Vagina (tissue), 2 donors: ENCODE results near the gene GMPPA. TPM values are rescaled to one million over a fixed set of nuclear protein-coding genes. Genes with fewer than 3 reads are reported as not detected.

ENCODE experiments used
- DNase-seq, 2 donors: peaks; one replicate each; pipeline ENCODE4 v3.0.0-alpha.2; 2017; ENCODE audit errors: extremely low spot score in 2 of 2
- H3K27ac ChIP-seq: fragments of 200-600 bp; sonication (generic); one replicate; pipeline ENCODE4 v1.5.1; 2019
- H3K27me3 ChIP-seq: fragments of 200-600 bp; sonication (generic); one replicate; pipeline ENCODE4 v1.5.1; 2019
- H3K36me3 ChIP-seq, 2 donors: fragments of 200-600 bp; sonication (generic); one replicate each; pipeline ENCODE4 v1.5.1; 2017 to 2019
- H3K4me1 ChIP-seq: fragments of 200-600 bp; sonication (generic); one replicate; pipeline ENCODE4 v1.5.1; 2019
- H3K4me3 ChIP-seq, 2 donors: fragments of 200-600 bp; sonication (generic); 1 replicate in 1 of 2; 2 replicates in 1 of 2; pipeline ENCODE4 v1.5.1; 2016 to 2019
- H3K9me3 ChIP-seq: fragments of 200-600 bp; sonication (generic); one replicate; pipeline ENCODE4 v1.5.1; 2019
- POLR2A ChIP-seq, 2 donors: fragments of 450-650 bp; IDR thresholded peaks; one replicate each; pipeline ENCODE4 v1.6.1; 2017; ENCODE audit warnings: antibody characterized with exemption in 2 of 2, mild to moderate bottlenecking in 2 of 2, moderate library complexity in 2 of 2
- POLR2AphosphoS5 ChIP-seq, 2 donors: sonication (generic); formaldehyde crosslinking; IDR thresholded peaks; one replicate each; pipeline ENCODE4 v1.9.0; 2017; ENCODE audit warnings: antibody characterized with exemption in 2 of 2, mild to moderate bottlenecking in 2 of 2, low read depth in 1 of 2; ENCODE audit not compliant: insufficient read depth in 1 of 2
- intact Hi-C: fragments of 100-400 bp; cut with DNase I; formaldehyde crosslinking; loops from one replicate; pipeline ENCODE4 v1.15.1; 2023
- total RNA-seq: library from RNA; depleted of rRNA; stranded (reverse); fragments of >200 nt; gene quantifications from one replicate; pipeline ENCODE4 v1.2.3, GENCODE V29; 2016
- TF ChIP-seq, protein P1 (sequence below), 3 experiments: fragments of 450-650 bp in 2 of 3; fragments of 200-600 bp in 1 of 3; sonication (generic) in 1 of 3; IDR thresholded peaks; one replicate each; pipeline ENCODE4 v1.5.1; 2017 to 2019; ENCODE audit warnings: antibody characterized with exemption in 3 of 3, mild to moderate bottlenecking in 2 of 3, moderate library complexity in 2 of 3

GMPPA gene
- total RNA-seq, 1 donor from 2014 or later: 35.4 TPM

DNA sequence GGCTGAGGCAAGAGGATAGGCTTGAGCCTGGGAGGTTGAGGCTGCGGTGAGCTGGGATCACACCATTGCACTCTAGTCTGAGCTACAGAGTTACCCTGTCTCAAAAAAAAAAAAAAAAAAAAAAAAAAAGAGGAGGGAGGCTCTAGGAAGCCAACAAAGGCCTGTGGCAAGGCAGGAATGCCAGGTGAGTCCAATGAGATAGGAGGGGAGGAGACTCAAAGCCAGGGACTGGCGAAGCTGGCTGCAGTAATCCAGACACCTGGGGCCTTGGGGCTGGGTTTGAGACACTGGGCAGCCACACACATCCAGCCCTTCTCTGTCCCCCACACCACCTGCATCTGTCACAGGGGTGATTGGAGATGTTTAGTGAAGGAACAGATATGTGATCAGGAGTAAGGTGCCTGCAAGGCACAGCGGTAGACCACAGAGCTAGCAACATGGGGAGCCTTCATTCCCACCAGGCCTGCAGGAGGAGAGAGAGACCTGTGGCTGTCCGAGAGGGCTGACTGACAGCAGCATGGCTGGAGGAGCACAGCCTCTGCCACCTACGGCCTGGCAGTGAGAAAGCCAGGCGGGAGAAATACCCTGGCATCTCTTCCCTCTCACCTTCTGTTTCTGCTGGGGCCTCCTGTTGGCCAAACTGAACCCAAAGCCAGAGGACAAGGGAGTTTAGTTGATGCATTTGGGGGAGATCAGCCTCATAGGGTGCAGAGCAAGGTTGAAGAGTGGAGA lies 35.4 kb downstream of the GMPPA start:
- Histone ChIP-seq H3K4me1 (peaks cover 15% of the 10 kb centered on the region), H3K4me3 (no peak overlapping the region), H3K9me3 (no peaks in the 10 kb centered on the region), H3K27me3 (no peaks in the 10 kb centered on the region), H3K36me3 (peaks cover 0 to under 1% of the 10 kb centered on the region in 2 donors), H3K27ac (no peak overlapping the region)
- intact Hi-C loops: loop anchor here (2.0 kb wide), 1 partner anchor 133 kb away; no protein-coding TSS in a partner anchor
- TF ChIP-seq POLR2AphosphoS5 (IDR thresholded peaks at IDR 0.05; ENCODE audit: insufficient read depth in 1 of 2, low read depth in 1 of 2): no peak
- TF ChIP-seq POLR2A (IDR thresholded peaks at IDR 0.05): no peak
- TF ChIP-seq, protein P1, sequence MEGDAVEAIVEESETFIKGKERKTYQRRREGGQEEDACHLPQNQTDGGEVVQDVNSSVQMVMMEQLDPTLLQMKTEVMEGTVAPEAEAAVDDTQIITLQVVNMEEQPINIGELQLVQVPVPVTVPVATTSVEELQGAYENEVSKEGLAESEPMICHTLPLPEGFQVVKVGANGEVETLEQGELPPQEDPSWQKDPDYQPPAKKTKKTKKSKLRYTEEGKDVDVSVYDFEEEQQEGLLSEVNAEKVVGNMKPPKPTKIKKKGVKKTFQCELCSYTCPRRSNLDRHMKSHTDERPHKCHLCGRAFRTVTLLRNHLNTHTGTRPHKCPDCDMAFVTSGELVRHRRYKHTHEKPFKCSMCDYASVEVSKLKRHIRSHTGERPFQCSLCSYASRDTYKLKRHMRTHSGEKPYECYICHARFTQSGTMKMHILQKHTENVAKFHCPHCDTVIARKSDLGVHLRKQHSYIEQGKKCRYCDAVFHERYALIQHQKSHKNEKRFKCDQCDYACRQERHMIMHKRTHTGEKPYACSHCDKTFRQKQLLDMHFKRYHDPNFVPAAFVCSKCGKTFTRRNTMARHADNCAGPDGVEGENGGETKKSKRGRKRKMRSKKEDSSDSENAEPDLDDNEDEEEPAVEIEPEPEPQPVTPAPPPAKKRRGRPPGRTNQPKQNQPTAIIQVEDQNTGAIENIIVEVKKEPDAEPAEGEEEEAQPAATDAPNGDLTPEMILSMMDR (IDR thresholded peaks at IDR 0.05): no peak
- no peak for DNase-seq

GRCh38 chr2:219536425-219536824 lies 37.7 kb downstream of the GMPPA start:
- Histone ChIP-seq H3K27me3 (no peaks in the 10 kb centered on the region), H3K36me3 (peaks cover 0 to 22% of the 10 kb centered on the region in 2 donors), H3K4me1 (peaks cover 18% of the 10 kb centered on the region), H3K9me3 (no peaks in the 10 kb centered on the region), H3K27ac (no peak overlapping the region), H3K4me3 (no peak overlapping the region)
- no peak for TF ChIP-seq POLR2AphosphoS5 (IDR thresholded peaks at IDR 0.05; ENCODE audit: insufficient read depth in 1 of 2, low read depth in 1 of 2)
- TF ChIP-seq POLR2A (IDR thresholded peaks at IDR 0.05): no peak
- TF ChIP-seq, protein P1 (IDR thresholded peaks at IDR 0.05): no peak
- intact Hi-C loops: no loop called here
- DNase-seq: no peak

- Histone ChIP-seq H3K27me3 (no peaks in the 10 kb centered on the region), H3K4me3 (no peak overlapping the region), H3K36me3 (peaks cover 0 to 22% of the 10 kb centered on the region in 2 donors), H3K9me3 (no peaks in the 10 kb centered on the region), H3K27ac (no peak overlapping the region), H3K4me1 (peaks cover 23% of the 10 kb centered on the region)
- TF ChIP-seq POLR2AphosphoS5 (IDR thresholded peaks at IDR 0.05; ENCODE audit: insufficient read depth in 1 of 2, low read depth in 1 of 2): no peak
- TF ChIP-seq, protein P1 (IDR thresholded peaks at IDR 0.05): no peak
- TF ChIP-seq POLR2A (IDR thresholded peaks at IDR 0.05): no peak
- no peak for DNase-seq
- intact Hi-C loops: no loop called here
Measured at GRCh38 chr2:219536967-219537366, 38.3 kb downstream of the GMPPA start.

DNA sequence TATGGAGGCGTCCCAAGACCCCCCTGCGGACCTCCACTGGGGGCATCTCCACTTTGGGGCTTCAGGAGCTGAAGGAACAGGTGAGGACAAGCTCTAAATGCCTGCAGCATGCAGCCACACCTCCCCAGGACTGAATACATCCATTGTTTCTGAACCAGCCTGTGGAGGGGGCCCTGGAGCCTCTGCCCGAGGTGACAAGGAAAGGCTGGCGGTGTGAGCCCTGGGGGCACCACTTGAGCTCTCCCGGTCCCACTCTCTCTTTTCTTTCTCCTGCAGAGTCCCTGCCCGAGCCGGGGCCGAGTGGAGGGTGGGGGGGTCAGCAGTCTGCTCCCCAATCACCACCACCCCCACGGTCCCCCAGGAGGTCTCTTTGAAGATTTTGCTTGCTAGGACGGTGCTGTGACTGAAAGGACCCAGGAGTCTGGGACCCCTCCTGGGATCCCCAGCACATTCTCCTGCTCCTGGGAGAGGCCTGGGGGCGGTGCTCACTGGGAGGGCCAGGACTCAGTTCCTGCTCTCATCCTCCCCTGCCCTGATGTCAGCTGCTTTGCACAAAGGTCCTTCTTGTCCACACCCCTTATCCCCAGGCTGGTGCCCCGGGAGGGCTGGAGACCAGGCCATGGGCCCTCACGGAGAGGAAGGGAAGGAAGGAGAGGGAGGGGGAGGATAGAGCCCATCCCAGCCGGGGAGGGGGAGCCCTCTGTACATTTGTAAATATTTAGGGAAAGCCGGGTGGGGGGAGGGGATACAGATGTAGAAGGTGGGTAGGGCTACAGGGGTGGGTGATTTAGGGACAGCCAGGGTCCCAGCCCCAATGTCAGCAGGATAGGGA lies 39.2 kb downstream of the GMPPA start:
- TF ChIP-seq, protein P1 (IDR thresholded peaks at IDR 0.05): no peak
- TF ChIP-seq POLR2AphosphoS5 (IDR thresholded peaks at IDR 0.05; ENCODE audit: insufficient read depth in 1 of 2, low read depth in 1 of 2): no peak
- TF ChIP-seq POLR2A (IDR thresholded peaks at IDR 0.05): no peak
- Histone ChIP-seq H3K27me3 (no peaks in the 10 kb centered on the region), H3K4me3 (no peak overlapping the region), H3K9me3 (no peaks in the 10 kb centered on the region), H3K4me1 (peaks cover 32% of the 10 kb centered on the region), H3K36me3 (peaks cover 0 to 22% of the 10 kb centered on the region in 2 donors), H3K27ac (peak overlapping the region; percentile 16)
- DNase-seq: no peak
- intact Hi-C loops: no loop called here
